Trophoblast cell (in vitro differentiated cells and primary cell): ENCODE data around the gene DYRK3.

Experiments
- DNase-seq, 2 donors: peaks; one replicate each; pipeline ENCODE4 v3.0.0-alpha.2; 2016
- H2AFZ ChIP-seq: 2 replicates; pipeline ENCODE4 v1.6.1; 2013; ENCODE audit warnings: low read length, moderate library complexity, mild to moderate bottlenecking; ENCODE audit not compliant: insufficient read depth, poor library complexity
- H2AK5ac ChIP-seq: 2 replicates; pipeline ENCODE4 v1.6.1; 2013; ENCODE audit warnings: mild to moderate bottlenecking, low read length
- H2BK120ac ChIP-seq: 2 replicates; pipeline ENCODE4 v1.6.1; 2013; ENCODE audit warnings: low read length, mild to moderate bottlenecking, moderate library complexity; ENCODE audit not compliant: insufficient read depth, poor library complexity
- H2BK12ac ChIP-seq: 2 replicates; pipeline ENCODE4 v1.6.1; 2013; ENCODE audit warnings: mild to moderate bottlenecking, low read length, moderate library complexity
- H2BK5ac ChIP-seq: 2 replicates; pipeline ENCODE4 v1.6.1; 2013; ENCODE audit warnings: low read length, low read depth, moderate library complexity, mild to moderate bottlenecking; ENCODE audit not compliant: poor library complexity
- H3K14ac ChIP-seq: 2 replicates; pipeline ENCODE4 v1.6.1; 2013; ENCODE audit warnings: mild to moderate bottlenecking, low read length
- H3K18ac ChIP-seq: 2 replicates; pipeline ENCODE4 v1.6.1; 2013; ENCODE audit warnings: mild to moderate bottlenecking, low read length
- H3K23ac ChIP-seq: 2 replicates; pipeline ENCODE4 v1.6.1; 2013; ENCODE audit warnings: low read length
- H3K27ac ChIP-seq: 2 replicates; pipeline ENCODE4 v1.5.1; 2013; ENCODE audit warnings: low read depth, mild to moderate bottlenecking, inconsistent platforms, low read length, moderate library complexity
- H3K27me3 ChIP-seq: 2 replicates; pipeline ENCODE4 v1.6.1; 2013; ENCODE audit warnings: inconsistent platforms, mild to moderate bottlenecking, low read length, moderate library complexity; ENCODE audit not compliant: insufficient read depth
- H3K36me3 ChIP-seq, 2 experiments: 1 replicate in 1 of 2; 2 replicates in 1 of 2; pipeline ENCODE4 v1.6.1; 2013; ENCODE audit warnings: low read length in 2 of 2, mild to moderate bottlenecking in 2 of 2, moderate library complexity in 1 of 2; ENCODE audit not compliant: insufficient read depth in 2 of 2, control insufficient read depth in 1 of 2
- H3K4ac ChIP-seq: 2 replicates; pipeline ENCODE4 v1.6.1; 2013; ENCODE audit warnings: low read depth, mild to moderate bottlenecking, low read length, moderate library complexity
- H3K4me1 ChIP-seq, 2 experiments: 1 replicate in 1 of 2; 2 replicates in 1 of 2; pipeline ENCODE4 v1.6.1; 2013; ENCODE audit warnings: low read length in 2 of 2, mild to moderate bottlenecking in 2 of 2, moderate library complexity in 1 of 2; ENCODE audit not compliant: insufficient read depth in 2 of 2, control insufficient read depth in 1 of 2
- H3K4me2 ChIP-seq: 2 replicates; pipeline ENCODE4 v1.6.1; 2013; ENCODE audit warnings: inconsistent platforms, mild to moderate bottlenecking, low read length, moderate library complexity
- H3K4me3 ChIP-seq: 2 replicates; pipeline ENCODE4 v1.5.1; 2013; ENCODE audit warnings: mild to moderate bottlenecking, low read depth, low read length, inconsistent platforms
- H3K79me1 ChIP-seq: one replicate; pipeline ENCODE4 v1.6.1; 2013; ENCODE audit warnings: low read length
- H3K79me2 ChIP-seq: 2 replicates; pipeline ENCODE4 v1.6.1; 2013; ENCODE audit warnings: low read length, mild to moderate bottlenecking; ENCODE audit not compliant: control insufficient read depth, insufficient read depth, poor library complexity
- H3K9ac ChIP-seq: 2 replicates; pipeline ENCODE4 v1.6.1; 2013; ENCODE audit warnings: mild to moderate bottlenecking, low read length
- H3K9me3 ChIP-seq: 2 replicates; pipeline ENCODE4 v1.6.1; 2013; ENCODE audit warnings: low read depth, mild to moderate bottlenecking, control low read depth, inconsistent platforms, low read length; ENCODE audit not compliant: insufficient read depth
- H4K12ac ChIP-seq: 2 replicates; pipeline ENCODE4 v1.6.1; 2013; ENCODE audit warnings: low read depth, mild to moderate bottlenecking, low read length, moderate library complexity
- H4K8ac ChIP-seq: 2 replicates; pipeline ENCODE4 v1.6.1; 2013; ENCODE audit warnings: low read depth, mild to moderate bottlenecking, low read length, moderate library complexity
- H4K91ac ChIP-seq: one replicate; pipeline ENCODE4 v1.6.1; 2013; ENCODE audit warnings: low read depth, mild to moderate bottlenecking, low read length, moderate library complexity
- WGBS: extraction: QIAGEN DNeasy Blood & Tissue Kit; methylation state at CpG from one replicate; pipeline ENCODE4 v1.1.7; 2013; ENCODE audit warnings: missing lambda C conversion rate; ENCODE audit not compliant: insufficient read length, insufficient coverage; ENCODE audit errors: extremely low coverage; 5-methylcytosine and 5-hydroxymethylcytosine counted together

The DYRK3 gene

GRCh38 chr1:206668874-206669410 is 33.6 kb downstream of the DYRK3 start:
- no peak overlapping the region for H2BK12ac ChIP-seq
- no peaks in the 10 kb centered on the region for H3K27me3 ChIP-seq

GRCh38 chr1:206672011-206672688 is 36.8 kb downstream of the DYRK3 start:
- no CpG with 5 or more reads among the region's 8 CpGs for WGBS
- DNase-seq = no peak
- Histone ChIP-seq H2BK5ac (no peak overlapping the region), H4K91ac (no peak overlapping the region), H2AFZ (no peak overlapping the region), H3K4ac (no peak overlapping the region), H4K8ac (no peak overlapping the region), H3K9ac (no peak overlapping the region), H4K12ac (no peak overlapping the region), H3K9me3 (no peaks in the 10 kb centered on the region), H2BK120ac (no peak overlapping the region), H3K36me3 (no peaks in the 10 kb centered on the region), H3K79me1 (no peaks in the 10 kb centered on the region), H3K4me2 (no peak overlapping the region), H2AK5ac (no peak overlapping the region), H3K79me2 (no peaks in the 10 kb centered on the region), H3K4me3 (no peak overlapping the region), H3K27ac (no peak overlapping the region), H3K23ac (no peak overlapping the region), H3K27me3 (no peaks in the 10 kb centered on the region), H3K4me1 (no peaks in the 10 kb centered on the region), H3K18ac (no peak overlapping the region), H2BK12ac (no peak overlapping the region), H3K14ac (no peak overlapping the region)

More at GRCh38 chr1:206668874-206669410, 33.6 kb downstream of the DYRK3 start:
- Histone ChIP-seq H2BK120ac (no peak overlapping the region), H3K4me3 (no peak overlapping the region), H3K9ac (no peak overlapping the region), H3K27ac (no peak overlapping the region), H3K14ac (no peak overlapping the region), H3K4me1 (no peaks in the 10 kb centered on the region), H4K12ac (no peak overlapping the region), H3K23ac (no peak overlapping the region), H2AK5ac (no peak overlapping the region), H4K91ac (no peak overlapping the region), H3K79me1 (no peaks in the 10 kb centered on the region), H3K9me3 (no peaks in the 10 kb centered on the region), H4K8ac (no peak overlapping the region), H3K79me2 (no peaks in the 10 kb centered on the region), H2BK5ac (no peak overlapping the region), H3K4me2 (no peak overlapping the region), H3K18ac (no peak overlapping the region), H3K4ac (no peak overlapping the region), H2AFZ (no peak overlapping the region), H3K36me3 (no peaks in the 10 kb centered on the region)
- WGBS = no CpG with 5 or more reads among the region's 6 CpGs
- DNase-seq = no peak

- Histone ChIP-seq H2BK5ac (no peak overlapping the region), H3K4me1 (no peaks in the 10 kb centered on the region), H4K8ac (no peak overlapping the region), H2AFZ (no peak overlapping the region), H3K27ac (no peak overlapping the region), H3K18ac (no peak overlapping the region), H3K4me3 (no peak overlapping the region), H2BK120ac (no peak overlapping the region), H3K9ac (no peak overlapping the region), H3K79me1 (no peaks in the 10 kb centered on the region), H3K36me3 (no peaks in the 10 kb centered on the region), H3K4me2 (no peak overlapping the region), H2BK12ac (no peak overlapping the region), H3K23ac (no peak overlapping the region), H3K79me2 (no peaks in the 10 kb centered on the region), H3K4ac (no peak overlapping the region), H3K14ac (no peak overlapping the region), H3K27me3 (no peaks in the 10 kb centered on the region), H3K9me3 (no peaks in the 10 kb centered on the region), H2AK5ac (no peak overlapping the region), H4K91ac (no peak overlapping the region), H4K12ac (no peak overlapping the region)
- no CpG with 5 or more reads among the region's 6 CpGs for WGBS
- DNase-seq = peak in 1 of 2 donors; percentile 26
These were observed 37.8 kb downstream of the DYRK3 start for GRCh38 chr1:206672844-206673758.

- Histone ChIP-seq H3K27me3 (no peaks in the 10 kb centered on the region), H4K91ac (no peak overlapping the region), H2BK12ac (no peak overlapping the region), H4K8ac (no peak overlapping the region), H4K12ac (no peak overlapping the region), H3K79me2 (no peaks in the 10 kb centered on the region), H3K18ac (no peak overlapping the region), H3K36me3 (no peaks in the 10 kb centered on the region), H2AK5ac (no peak overlapping the region), H3K4ac (no peak overlapping the region), H3K27ac (no peak overlapping the region), H3K23ac (no peak overlapping the region), H2AFZ (no peak overlapping the region), H3K79me1 (no peaks in the 10 kb centered on the region), H3K9me3 (no peaks in the 10 kb centered on the region), H3K4me2 (no peak overlapping the region), H3K4me3 (no peak overlapping the region), H3K9ac (no peak overlapping the region), H3K14ac (no peak overlapping the region), H2BK5ac (no peak overlapping the region), H3K4me1 (no peaks in the 10 kb centered on the region), H2BK120ac (no peak overlapping the region)
- no peak for DNase-seq
- WGBS = no CpG with 5 or more reads among the region's 3 CpGs
These were observed 38.9 kb downstream of the DYRK3 start for GRCh38 chr1:206674236-206674635.
